Left lung (tissue), 10 donors: ENCODE data around the gene CDC37. TPM values are rescaled to one million over a fixed set of nuclear protein-coding genes. Genes with fewer than 3 reads are reported as not detected.
"Not testable (repeated sequence)": the region's sequence is repeated elsewhere in the genome, so short reads cannot be mapped to it uniquely, and the experiment has no call there.

Experiments used
- ATAC-seq: fragments of 200-7000 bp; cut with Tn5 transposase; one replicate; pipeline ENCODE4 v1.9.1; 2020; ENCODE audit warnings: moderate library complexity
- DNase-seq, 4 donors: peaks; one replicate each; pipeline ENCODE4 v3.0.0-alpha.2; 2013 to 2020
- H3K27ac ChIP-seq, 2 donors: fragments of 200-600 bp; sonication (generic) in 1 of 2; one replicate each; pipeline versions ENCODE4 v1.5.0 to v1.8.0; 2020 to 2021
- H3K27me3 ChIP-seq, 2 donors: fragments of 200-600 bp; sonication (generic) in 1 of 2; one replicate each; pipeline versions ENCODE4 v1.5.0 to v1.8.0; 2020 to 2021
- H3K36me3 ChIP-seq, 2 donors: fragments of 200-600 bp; sonication (generic) in 1 of 2; one replicate each; pipeline versions ENCODE4 v1.5.0 to v1.8.0; 2020 to 2021
- H3K4me1 ChIP-seq, 2 donors: fragments of 200-600 bp; one replicate each; pipeline ENCODE4 v1.8.0; 2021
- H3K4me3 ChIP-seq, 2 donors: fragments of 200-600 bp; sonication (generic) in 1 of 2; one replicate each; pipeline versions ENCODE4 v1.5.0 to v1.8.0; 2020 to 2021; ENCODE audit warnings: mild to moderate bottlenecking in 1 of 2
- H3K9me3 ChIP-seq, 2 donors: fragments of 200-600 bp; sonication (generic) in 1 of 2; one replicate each; pipeline versions ENCODE4 v1.5.0 to v1.8.0; 2020 to 2021
- CTCF ChIP-seq, 2 donors: fragments of 200-600 bp; sonication (generic) in 1 of 2; IDR thresholded peaks; one replicate each; pipeline versions ENCODE4 v1.5.0 to v1.8.0; 2021; ENCODE audit warnings: antibody characterized with exemption in 2 of 2
- intact Hi-C, 2 donors: fragments of 100-400 bp; cut with DNase I; formaldehyde crosslinking; loops; one replicate each; pipeline versions ENCODE4 v1.11.2 to v1.14.2; 2022
- polyA plus RNA-seq, 6 donors: library from polyadenylated mRNA; unstranded; fragments of 120-200 nt; gene quantifications; one replicate each; pipeline ENCODE4 v1.2.1, GENCODE V29; 2013; ENCODE audit not compliant: insufficient read length in 6 of 6
- total RNA-seq, 2 donors: library from RNA; stranded (reverse); fragmentation: NEBNext Ultra II Directional; extraction: Animal tissue kit (Norgen Biotek cat#: 25700); gene quantifications; one replicate each; pipeline ENCODE4 v1.2.1, GENCODE V29; 2021
- donor health status: DM: no; HTN: yes; CAD: no.
- donor health status: DM: no; HTN: no; CAD: no.

CDC37 gene
- total and polyA plus RNA-seq, 8 donors = 120 to 198 (median 169) TPM

GRCh38 chr19:10388957-10389356 is 14.4 kb downstream of the CDC37 start:
- peak; percentile 77 to 89 (median 84) for DNase-seq
- intact Hi-C loops = no loop called here
- peaks cover 5 to 21% of the 10 kb centered on the region in 2 donors for H3K4me1 ChIP-seq
- no peak overlapping the region for H3K27ac ChIP-seq
- peak; percentile 84 for ATAC-seq
- H3K27me3 ChIP-seq = no peaks in the 10 kb centered on the region
- peak; percentile 78 to 95 for TF ChIP-seq CTCF (IDR thresholded peaks at IDR 0.05)
- no peak overlapping the region for H3K4me3 ChIP-seq
- H3K36me3 ChIP-seq = peaks cover 0 to 38% of the 10 kb centered on the region in 2 donors
- no peaks in the 10 kb centered on the region for H3K9me3 ChIP-seq

- H3K27ac ChIP-seq = no peak overlapping the region
- TF ChIP-seq CTCF (IDR thresholded peaks at IDR 0.05) = no peak
- intact Hi-C loops = loop anchor here in 1 of 2 donors (5.0 kb wide), 1 partner anchor 127 kb away; no protein-coding TSS in a partner anchor
- H3K4me3 ChIP-seq = no peak overlapping the region
- H3K27me3 ChIP-seq = no peaks in the 10 kb centered on the region
- peaks cover 5 to 41% of the 10 kb centered on the region in 2 donors for H3K4me1 ChIP-seq
- ATAC-seq (no peak), DNase-seq (no peak)
- H3K36me3 ChIP-seq = no peaks in the 10 kb centered on the region
- H3K9me3 ChIP-seq = no peaks in the 10 kb centered on the region
Observed at GRCh38 chr19:10384580-10384979, 18.8 kb downstream of the CDC37 start.

DNA sequence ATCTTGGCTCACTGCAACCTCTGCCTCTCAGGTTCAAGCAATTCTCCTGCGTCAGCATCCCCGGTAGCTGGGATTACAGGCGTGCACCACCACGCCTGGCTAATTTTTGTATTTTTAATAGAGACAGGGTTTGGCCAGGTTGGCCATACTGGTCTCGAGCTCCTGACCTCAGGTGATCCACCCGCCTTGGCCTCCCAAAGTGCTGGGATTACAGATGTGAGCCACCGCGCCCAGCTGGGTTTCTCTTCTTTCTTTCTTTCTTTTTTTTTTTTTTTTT is 20.2 kb downstream of the CDC37 start:
- peak overlapping the region in 1 of 2 donors; percentile 24 for H3K27ac ChIP-seq
- intact Hi-C loops = loop anchor here in 1 of 2 donors (5.0 kb wide), 1 partner anchor 126 kb away; no protein-coding TSS in a partner anchor
- not testable (repeated sequence) for H3K36me3 ChIP-seq, H3K4me3 ChIP-seq, ATAC-seq, H3K9me3 ChIP-seq, H3K27me3 ChIP-seq, DNase-seq
- peaks cover 0 to 44% of the 10 kb centered on the region in 2 donors for H3K4me1 ChIP-seq

DNA sequence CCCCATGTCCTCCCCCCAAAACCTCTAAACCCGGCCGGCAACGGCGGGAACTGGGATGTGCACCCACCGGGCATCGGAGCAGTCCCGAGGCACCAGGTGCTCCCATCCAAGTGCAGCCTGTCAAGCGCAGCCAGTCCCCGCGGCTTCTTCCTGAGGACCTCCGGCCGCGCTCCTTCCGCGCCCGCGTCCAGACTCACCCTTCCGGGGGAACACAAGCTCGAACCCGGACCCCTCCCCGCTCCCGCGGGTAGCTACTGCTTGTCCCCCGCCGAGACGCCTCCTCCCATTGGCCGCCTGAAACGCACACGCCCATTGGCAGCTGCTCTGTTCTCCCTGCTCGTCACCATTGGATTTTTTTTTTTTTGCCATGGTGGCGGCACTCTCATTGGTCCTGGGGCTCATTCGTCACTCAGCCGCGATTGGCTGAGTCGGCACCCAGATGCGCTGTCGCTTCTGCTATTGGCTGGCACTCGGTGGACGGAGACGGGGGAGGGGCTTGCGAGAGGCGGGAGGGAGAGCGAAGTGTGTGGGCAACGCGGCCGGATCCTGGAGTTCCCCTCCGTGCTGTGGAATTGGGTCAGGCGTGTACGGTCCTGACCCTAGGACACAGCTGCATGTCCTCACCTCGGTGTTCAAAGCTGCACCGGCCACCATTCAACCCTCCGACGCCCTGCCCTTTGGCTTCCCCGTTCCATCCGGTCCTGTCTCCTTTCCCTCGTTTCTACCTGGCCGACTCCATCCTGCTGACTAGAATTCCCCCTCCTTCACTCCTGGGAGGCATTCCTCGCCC is 22.8 kb downstream of the CDC37 start, which contains the start of gene TYK2:
TSS of gene TYK2 (minus strand) at position 260 of the 790 bp plus-strand sequence. CDS start 2,166 bp downstream, outside the sequence.
- H3K9me3 ChIP-seq = no peaks in the 10 kb centered on the region

GRCh38 chr19:10379880-10380312 is 23.4 kb downstream of the CDC37 start:
- H3K4me1 ChIP-seq = peaks cover 0 to 52% of the 10 kb centered on the region in 2 donors
- ATAC-seq (peak; percentile 1), DNase-seq (no peak)

More for the DNA sequence above, 22.8 kb downstream of the CDC37 start, which contains the start of gene TYK2:
- Histone ChIP-seq H3K27ac (peak within 1 kb of the TSS; percentile 76 to 95), H3K27me3 (no peaks in the 10 kb centered on the region), H3K4me1 (peaks cover 0 to 46% of the 10 kb centered on the region in 2 donors), H3K4me3 (peak within 1 kb of the TSS; percentile 82 to 88), H3K36me3 (peaks cover 0 to 21% of the 10 kb centered on the region in 2 donors)
- DNase-seq (peak; percentile 97 to 99 (median 98)), ATAC-seq (peak; percentile 98)
- intact Hi-C loops = loop anchor here in 1 of 2 donors (5.0 kb wide), 1 partner anchor 123 kb away; no protein-coding TSS in a partner anchor
- no peak for TF ChIP-seq CTCF (IDR thresholded peaks at IDR 0.05)

More at GRCh38 chr19:10379880-10380312, 23.4 kb downstream of the CDC37 start:
- peak overlapping the region; percentile 57 to 95 for H3K27ac ChIP-seq
- H3K4me3 ChIP-seq = peak overlapping the region; percentile 82 to 88
- no peaks in the 10 kb centered on the region for H3K9me3 ChIP-seq
- intact Hi-C loops = loop anchor here in 1 of 2 donors (5.0 kb wide), 1 partner anchor 123 kb away; no protein-coding TSS in a partner anchor
- H3K36me3 ChIP-seq = peaks cover 0 to 27% of the 10 kb centered on the region in 2 donors
- no peak for TF ChIP-seq CTCF (IDR thresholded peaks at IDR 0.05)
- no peaks in the 10 kb centered on the region for H3K27me3 ChIP-seq
